Esophagus muscularis mucosa (tissue), 4 donors: ENCODE data around the gene GFER.

Experiments used
- EP300 ChIP-seq: sonication (generic); formaldehyde crosslinking; IDR thresholded peaks from one replicate; pipeline ENCODE4 v1.6.1; 2017; ENCODE audit warnings: antibody characterized with exemption
- POLR2A ChIP-seq: fragments of 450-650 bp; IDR thresholded peaks from one replicate; pipeline ENCODE4 v1.6.1; 2017; ENCODE audit warnings: antibody characterized with exemption, moderate library complexity, mild to moderate bottlenecking, low read depth
- POLR2AphosphoS5 ChIP-seq, 2 donors: sonication (generic); formaldehyde crosslinking; IDR thresholded peaks; one replicate each; pipeline ENCODE4 v1.6.1; 2017; ENCODE audit warnings: antibody characterized with exemption in 2 of 2
- TF ChIP-seq, protein P1 (sequence below), 3 experiments: fragments of 200-600 bp in 2 of 3; fragments of 450-650 bp in 1 of 3; sonication (generic) in 2 of 3; IDR thresholded peaks; one replicate each; pipeline ENCODE4 v1.5.1; 2017 to 2019; ENCODE audit warnings: antibody characterized with exemption in 3 of 3, mild to moderate bottlenecking in 2 of 3, moderate library complexity in 1 of 3

DNA sequence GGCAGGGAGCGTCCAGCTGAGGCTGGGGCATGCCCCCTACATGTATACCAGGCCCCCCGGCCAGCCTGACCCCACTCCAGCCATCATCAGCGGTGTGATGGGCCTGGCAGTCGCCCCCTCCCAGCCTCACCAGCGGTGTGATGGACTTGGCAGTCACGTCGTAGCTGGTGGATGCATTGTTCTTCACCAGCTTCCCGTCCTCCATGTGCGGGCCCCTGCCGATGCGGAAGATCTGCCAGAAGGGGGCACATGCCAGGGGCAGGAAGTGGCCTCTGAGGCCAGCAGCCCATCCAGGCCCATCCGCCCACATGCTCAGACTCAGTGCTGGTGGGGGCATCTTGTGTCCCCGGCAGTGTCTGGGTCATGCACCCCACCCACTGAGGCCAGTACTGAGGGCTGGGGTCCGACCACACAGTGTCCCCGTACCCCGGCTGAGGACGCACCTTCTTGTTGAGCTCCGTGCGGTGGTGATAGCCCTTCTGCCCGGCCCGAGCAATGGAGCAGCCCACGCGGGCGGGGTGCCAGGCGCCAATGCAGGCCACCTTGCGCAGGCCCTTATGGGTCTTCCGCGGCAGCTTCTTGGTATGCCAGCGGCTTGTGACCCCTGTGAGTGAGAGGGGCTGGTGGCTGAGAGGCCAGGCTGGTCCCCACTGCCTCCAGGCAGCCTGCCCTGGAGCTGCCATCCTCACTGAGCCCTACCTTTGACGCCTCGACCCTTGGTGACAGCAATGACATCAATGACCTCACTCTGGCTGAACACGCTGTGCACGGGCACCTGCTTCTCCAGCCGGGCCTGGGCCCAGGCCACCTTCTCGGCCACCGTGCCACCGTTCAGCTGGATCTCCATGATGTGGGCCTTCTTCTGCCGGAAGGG, 37.3 kb upstream of the GFER start:
- no peak for TF ChIP-seq EP300
- TF ChIP-seq, protein P1, sequence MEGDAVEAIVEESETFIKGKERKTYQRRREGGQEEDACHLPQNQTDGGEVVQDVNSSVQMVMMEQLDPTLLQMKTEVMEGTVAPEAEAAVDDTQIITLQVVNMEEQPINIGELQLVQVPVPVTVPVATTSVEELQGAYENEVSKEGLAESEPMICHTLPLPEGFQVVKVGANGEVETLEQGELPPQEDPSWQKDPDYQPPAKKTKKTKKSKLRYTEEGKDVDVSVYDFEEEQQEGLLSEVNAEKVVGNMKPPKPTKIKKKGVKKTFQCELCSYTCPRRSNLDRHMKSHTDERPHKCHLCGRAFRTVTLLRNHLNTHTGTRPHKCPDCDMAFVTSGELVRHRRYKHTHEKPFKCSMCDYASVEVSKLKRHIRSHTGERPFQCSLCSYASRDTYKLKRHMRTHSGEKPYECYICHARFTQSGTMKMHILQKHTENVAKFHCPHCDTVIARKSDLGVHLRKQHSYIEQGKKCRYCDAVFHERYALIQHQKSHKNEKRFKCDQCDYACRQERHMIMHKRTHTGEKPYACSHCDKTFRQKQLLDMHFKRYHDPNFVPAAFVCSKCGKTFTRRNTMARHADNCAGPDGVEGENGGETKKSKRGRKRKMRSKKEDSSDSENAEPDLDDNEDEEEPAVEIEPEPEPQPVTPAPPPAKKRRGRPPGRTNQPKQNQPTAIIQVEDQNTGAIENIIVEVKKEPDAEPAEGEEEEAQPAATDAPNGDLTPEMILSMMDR (IDR thresholded peaks at IDR 0.05): no peak
- TF ChIP-seq POLR2A: no peak
- TF ChIP-seq POLR2AphosphoS5 (IDR thresholded peaks at IDR 0.05): no peak
